NCI-H748 (cell line): ENCODE results near the gene SUGP2.
"Not testable (repeated sequence)": the region's sequence is repeated elsewhere in the genome, so short reads cannot be mapped to it uniquely, and the experiment has no call there.

Experiments used
- DNase-seq: peaks from one replicate; lab custom pipeline; 2025; ENCODE audit not compliant: unreplicated experiment; lab: John Stamatoyannopoulos, UW

The SUGP2 gene

DNA sequence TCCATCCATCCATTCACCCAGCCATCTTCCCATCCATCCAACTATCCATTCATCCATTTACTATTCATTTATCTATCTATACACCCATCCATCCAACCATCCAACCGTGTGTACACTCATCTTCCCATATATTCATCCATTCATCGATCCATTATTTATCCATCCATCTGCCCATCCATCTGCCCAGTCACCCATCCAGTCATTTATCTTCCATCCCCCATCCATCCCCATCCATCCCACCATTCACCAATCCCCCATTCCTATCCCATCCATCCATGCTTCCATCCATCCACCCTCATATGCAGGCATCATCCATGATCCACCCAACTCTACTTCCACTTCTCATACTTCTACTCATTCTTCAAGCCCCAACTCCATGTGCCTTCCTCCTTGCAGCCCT is 78.3 kb downstream of the SUGP2 start:
- DNase-seq = no peak

DNA sequence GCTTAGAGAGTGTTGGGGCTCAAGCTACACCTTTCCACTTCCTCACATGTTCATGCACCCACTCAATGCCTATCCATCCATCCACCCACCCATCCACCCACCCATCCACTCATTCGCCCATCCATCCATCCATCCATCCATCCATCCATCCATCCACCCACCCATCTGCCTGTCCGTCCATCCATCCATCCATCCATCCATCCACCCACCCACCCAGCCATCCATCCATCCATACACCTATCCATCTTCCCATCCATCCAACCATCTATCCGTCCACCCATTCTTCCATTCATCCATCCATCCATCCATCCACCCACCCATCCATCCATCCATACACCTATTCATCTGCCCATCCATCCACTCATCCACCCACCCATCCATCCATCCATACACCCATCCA is 79.2 kb downstream of the SUGP2 start:
- DNase-seq = no peak

DNA sequence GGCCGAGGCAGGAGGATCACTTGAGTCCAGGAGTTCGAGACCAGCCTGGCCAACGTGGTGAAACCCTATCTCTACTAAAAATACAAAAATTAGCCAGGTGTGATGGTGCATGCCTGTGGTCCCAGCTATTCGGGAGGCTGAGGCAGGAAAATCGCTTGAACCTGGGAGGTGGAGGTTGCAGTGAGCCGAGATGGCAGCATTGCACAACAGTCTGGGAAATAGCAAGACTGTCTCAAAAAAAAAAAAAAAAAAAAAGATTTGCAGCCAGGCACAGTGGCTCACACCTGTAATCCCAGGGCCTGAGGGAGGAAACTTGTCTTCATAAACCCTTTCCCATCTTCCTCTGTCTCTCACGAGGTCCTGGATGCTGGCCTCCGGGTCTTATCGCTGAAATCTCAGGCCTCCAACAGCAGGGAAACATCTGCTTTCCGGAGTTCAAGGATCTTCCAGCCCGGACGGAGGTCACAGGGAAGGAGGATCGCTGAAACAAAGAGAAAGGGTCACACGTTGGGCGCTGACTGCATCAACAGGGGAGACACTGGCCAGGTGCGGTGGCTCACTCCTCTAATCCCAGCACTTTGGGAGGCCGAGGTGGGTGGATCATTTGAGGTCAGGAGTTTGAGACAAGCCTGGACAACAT is 80.8 kb downstream of the SUGP2 start:
- DNase-seq = not testable (repeated sequence)

DNA sequence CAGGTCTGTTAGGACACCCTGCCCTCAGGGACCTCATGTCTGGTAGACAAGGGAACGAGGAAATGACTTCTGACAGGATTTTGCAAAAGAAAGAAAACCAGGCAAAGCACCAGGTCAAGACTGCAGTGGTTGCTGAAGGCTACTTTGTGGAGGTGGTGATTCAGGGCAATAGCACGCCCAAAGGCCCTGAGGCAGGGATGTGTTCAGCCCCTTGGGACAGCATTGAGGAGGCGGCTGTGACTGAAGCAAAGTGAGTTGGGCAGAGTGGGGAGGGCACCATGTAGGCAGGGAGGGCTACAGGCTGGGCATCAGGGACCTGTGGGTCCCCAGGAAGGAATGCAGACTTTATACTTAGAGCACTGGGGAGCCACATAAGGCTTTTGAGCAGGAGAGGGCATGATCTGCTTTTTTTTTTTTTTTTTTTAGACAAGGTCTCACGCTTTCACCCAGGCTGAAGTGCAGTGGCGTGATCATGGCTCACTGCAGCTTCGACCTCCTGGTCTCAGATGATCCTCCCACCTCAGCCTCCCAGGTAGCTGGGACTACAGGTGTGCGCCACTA is 81.5 kb downstream of the SUGP2 start:
- no peak for DNase-seq

DNA sequence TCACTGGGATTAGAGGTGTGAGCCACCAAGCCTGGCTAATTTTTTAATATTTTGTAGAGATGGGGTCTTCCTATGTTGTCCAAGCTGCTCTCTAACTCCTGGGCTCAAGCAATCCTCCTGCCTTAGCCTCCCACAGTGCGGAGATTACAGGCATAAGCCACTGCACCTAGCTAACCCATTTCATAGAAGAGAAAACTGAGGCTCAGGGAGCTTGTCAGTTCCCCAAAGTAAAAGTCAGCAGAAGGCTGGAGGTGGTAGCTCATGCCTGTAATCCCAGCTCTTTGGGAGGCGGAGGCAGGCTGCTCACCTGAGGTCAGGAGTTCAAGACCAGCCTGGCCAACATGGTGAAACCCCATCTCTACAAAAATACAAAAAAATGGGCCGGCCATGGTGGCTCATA is 83.5 kb downstream of the SUGP2 start:
- no peak for DNase-seq

DNA sequence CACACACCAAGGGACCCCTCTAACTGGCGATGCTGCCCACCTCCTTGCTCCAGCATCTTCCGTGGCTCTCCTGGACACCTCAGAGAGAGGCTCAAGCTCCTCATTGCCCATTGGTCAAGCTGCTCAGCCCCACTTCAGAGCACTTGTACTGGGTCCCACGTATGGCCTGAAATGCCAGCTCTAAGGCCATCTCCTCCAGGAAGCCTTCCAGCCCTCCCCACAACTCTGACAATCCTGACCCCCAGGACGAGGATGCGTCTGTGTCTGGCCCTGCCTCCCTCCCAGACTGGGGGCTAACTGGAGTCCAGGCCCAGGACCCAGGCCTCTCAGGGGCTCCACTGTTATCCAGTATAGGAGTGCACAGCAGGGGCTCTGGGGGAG is 84.4 kb downstream of the SUGP2 start:
- DNase-seq = no peak

DNA sequence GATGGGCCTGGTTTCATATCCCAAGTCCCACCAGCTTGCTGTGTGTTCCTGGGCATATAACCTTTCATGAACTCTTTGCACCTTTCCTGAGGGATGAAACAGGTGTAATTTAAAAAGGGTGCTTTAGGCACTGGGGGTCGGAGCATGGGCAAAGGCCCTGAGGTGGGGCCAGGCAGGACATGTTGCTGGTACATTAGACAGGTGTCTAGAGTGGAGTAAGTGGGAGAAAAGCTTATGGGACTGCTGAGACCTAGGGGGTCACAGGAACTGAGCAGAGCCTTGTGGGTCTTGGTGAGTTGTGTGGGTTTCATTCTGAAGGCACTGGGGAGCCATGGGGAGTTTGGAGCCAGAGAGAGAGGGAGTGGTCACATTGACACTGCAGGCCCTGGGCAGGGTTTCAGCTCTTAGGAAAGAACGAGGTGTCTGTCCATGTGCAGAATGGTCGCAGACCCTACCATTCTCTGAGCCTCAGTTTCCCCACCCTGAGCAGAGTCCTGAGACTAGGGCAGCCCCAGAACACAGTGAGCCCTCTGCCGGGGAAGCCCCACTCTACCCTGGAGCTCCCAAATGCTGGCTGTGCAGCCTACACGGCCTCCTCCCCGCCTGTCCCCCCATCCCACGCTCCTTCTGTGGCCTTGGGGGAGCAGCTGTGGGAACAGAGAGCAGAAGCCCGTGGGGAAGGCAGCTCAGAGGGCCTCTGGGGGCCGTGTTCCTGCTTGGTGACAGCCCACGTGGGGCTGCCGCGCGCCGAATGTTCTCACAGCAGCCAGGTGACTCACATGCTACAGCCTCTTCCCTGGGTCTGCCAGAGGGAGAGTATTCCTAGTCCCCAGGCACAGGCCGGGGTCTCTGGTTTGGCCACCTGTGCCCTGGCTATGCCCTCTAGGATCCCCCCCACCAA is 85.0 kb downstream of the SUGP2 start:
- no peak for DNase-seq

DNA sequence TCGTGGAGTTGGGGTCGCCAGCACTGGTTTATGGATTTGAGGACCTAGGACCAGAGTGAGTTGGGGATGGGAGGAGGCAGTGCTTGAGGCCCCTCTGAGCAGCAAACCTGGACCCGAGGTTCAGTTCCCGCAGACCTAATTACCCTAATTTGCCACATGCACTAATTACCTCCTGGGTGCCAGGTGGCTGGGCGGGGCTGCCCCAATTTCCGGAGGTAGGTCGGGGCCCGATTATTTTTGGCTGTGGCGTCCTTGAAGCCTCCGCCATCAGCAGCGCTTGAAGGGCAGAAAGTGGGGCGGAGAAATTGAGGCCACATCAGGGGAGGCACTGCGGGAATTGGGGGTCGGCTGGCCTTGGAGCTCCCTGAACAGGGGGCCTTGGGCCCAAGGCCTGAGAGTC is 86.4 kb downstream of the SUGP2 start:
- no peak for DNase-seq

DNA sequence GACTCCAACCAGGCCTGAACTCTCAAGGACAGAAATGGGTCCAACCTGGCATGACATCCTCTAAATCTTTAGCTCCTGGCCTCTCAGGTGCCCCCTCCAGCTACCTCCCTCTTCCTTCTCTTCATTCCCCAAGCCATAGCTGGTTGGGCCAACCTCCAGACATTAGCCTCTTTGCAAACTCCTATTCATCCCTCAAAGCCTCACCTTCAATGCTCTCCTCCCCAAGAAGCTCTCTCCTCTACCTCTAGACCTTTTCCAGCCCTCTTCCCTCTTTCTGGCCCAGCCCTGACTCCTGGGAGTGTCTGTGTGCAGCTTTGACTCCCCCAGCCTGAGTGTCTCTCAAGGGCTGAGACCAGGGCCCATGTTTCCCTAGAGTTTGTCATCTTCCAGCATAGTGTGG is 87.0 kb downstream of the SUGP2 start:
- DNase-seq = no peak

DNA sequence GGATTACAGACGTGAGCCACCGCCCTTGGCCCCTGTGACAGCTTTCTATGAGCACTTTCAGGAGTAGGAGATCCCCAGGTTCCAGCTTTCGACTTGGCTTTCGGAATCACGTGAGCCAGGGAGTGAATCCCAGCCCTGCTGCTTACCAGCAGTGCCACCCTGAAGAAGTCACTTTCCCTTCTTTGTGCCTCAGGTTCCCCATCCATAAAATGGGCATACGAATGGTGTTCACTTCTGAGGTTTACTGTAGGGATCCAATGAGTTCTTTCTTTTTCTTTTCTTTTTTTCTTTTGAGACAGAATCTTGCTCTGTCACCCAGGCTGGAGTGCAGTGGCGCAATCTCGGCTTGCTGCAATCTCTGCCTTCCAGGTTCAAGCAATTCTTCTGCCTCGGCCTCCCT is 88.0 kb downstream of the SUGP2 start:
- DNase-seq = no peak

DNA sequence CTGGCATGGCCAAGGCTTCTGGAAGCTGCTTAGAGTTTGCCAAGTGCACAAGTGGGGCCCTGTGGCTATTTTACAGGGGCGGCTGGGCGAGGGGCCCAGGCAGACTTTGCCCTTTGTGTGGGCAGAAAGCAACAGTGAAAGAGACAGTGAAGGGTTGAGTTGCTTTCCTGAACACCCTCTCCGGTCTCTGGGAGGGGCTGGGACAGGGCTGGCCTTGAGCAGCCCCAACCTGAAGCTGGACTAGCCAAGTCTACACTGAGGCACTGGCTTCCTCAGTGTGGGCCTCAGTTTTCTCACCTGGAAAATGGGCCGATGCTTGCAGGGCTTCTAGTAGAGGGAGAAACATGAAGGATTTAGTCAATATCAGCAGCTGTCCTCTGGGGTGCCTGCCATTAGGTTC is 89.9 kb downstream of the SUGP2 start:
- no peak for DNase-seq

DNA sequence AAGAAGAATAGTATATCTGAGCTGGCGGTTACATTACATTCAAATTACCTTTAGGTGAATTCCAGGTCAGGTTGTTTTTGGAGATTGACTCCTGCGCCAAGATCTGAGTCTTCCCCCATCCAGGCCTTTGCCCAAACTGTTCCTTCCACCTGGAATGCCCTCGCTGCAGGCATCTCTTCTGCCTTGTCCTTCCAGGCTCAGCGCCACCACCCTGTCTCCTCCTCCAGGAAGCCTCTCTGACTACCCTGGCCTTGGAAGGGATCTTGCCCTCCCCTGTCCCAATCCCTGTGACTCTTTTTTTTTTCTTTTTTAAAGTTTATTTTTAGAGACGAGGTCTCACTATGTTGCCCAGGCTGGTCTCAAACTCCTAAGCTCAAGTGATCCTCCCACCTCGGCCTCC is 90.6 kb downstream of the SUGP2 start:
- DNase-seq = no peak

DNA sequence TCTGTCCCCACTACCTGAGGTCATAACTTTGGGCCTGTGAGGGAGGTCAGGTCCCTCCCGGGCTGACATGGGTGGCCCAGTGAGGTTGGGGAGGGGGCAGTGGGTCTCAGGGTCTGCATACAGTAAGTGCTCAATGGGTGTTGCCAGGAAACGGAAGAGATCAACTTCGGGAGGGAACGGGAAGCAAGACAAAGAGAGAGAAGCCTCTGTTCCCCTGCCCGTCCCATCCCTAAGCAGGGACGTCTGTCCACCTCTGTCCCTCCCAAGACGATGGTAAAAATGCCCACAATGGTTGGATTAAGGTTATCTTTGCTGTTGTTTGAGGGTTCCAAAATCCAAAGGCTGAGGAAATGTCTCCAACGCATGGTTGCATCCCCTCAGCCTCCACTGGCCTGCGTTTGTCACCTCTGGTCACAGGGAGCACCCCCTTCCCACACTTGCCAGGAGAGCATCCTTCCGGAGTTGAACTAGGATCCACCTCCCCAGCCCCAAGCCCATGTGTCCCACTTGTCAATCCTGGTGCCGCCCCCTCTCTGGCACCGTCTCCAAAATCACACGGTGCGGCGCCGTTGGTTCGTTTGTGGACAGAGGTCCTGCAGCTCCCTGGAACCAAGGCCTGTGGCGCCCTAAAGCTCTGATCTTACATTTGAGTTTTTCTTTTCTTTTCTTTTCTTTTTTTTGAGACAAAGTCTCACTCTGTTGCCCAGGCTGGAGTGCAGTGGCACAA is 91.5 kb downstream of the SUGP2 start:
- DNase-seq = no peak
